ENCODE measurements around the gene DNAJC22. TPM values are rescaled to one million over a fixed set of nuclear protein-coding genes. Genes with fewer than 3 reads are reported as not detected.

Gene DNAJC22
- polyA plus RNA-seq, 1 of the 3 experiments (the other 2 are of a cell fraction): 4.5 TPM

- peaks cover 2 to 13% of the 10 kb centered on the region in 2 experiments for H3K36me3 ChIP-seq (replicated peaks in 1 of 2; ENCODE audit: control insufficient read depth in 1 of 2, insufficient read depth in 2 of 2, low read length in 1 of 2)
- CTCF ChIA-PET: interaction anchor here (0.9 to 5.4 kb wide), 8 partner anchors 11 to 37 kb away, joined by 3 to 48 read pairs (median 4); partner anchors contain the start of gene C1QL4
- WGBS (ENCODE audit: low lambda C conversion rate): 100% methylated on average over 2 of the region's 6 CpGs
Measured at GRCh38 chr12:49325606-49326005, 21.1 kb upstream of the DNAJC22 start.

GRCh38 chr12:49327368-49327767, 19.3 kb upstream of the DNAJC22 start:
- no peaks in the 10 kb centered on the region for H3K27me3 ChIP-seq (ENCODE audit: insufficient read depth)
- H3K9ac ChIP-seq: no peak overlapping the region
- no peak overlapping the region for H3K4me3 ChIP-seq (ENCODE audit: low read depth in 2 of 2, low read length in 1 of 2)
- peaks cover 2 to 19% of the 10 kb centered on the region in 2 experiments for H3K36me3 ChIP-seq (replicated peaks in 1 of 2; ENCODE audit: control insufficient read depth in 1 of 2, insufficient read depth in 2 of 2, low read length in 1 of 2)
- no peak overlapping the region for H3K4me2 ChIP-seq
- POLR2A ChIA-PET: no interaction called here
- H3F3A ChIP-seq (replicated peaks; ENCODE audit: insufficient read depth): peaks cover 14% of the 10 kb centered on the region
- DNase-seq: no peak
- no peak overlapping the region for H2AFZ ChIP-seq (ENCODE audit: low read depth)
- no peaks in the 10 kb centered on the region for H3K9me3 ChIP-seq
- H4K20me1 ChIP-seq (ENCODE audit: insufficient read depth): no peaks in the 10 kb centered on the region
- CTCF ChIA-PET: no interaction called here
- peaks cover 19% of the 10 kb centered on the region for H3K79me2 ChIP-seq (ENCODE audit: insufficient read depth)
- H3K9me2 ChIP-seq: no peaks in the 10 kb centered on the region
- H3K4me1 ChIP-seq (ENCODE audit: control insufficient read depth in 1 of 2, insufficient read depth in 2 of 2, low read depth in 1 of 2, low read length in 1 of 2): peaks cover 0 to 10% of the 10 kb centered on the region in 2 experiments; a peak in 1 of 4 replicates
- H3K27ac ChIP-seq (ENCODE audit: low read depth in 2 of 2, low read length in 1 of 2): no peak overlapping the region
- TF ChIP-seq ELF1 (IDR thresholded peaks at IDR 0.05) (no peak), JUND (IDR thresholded peaks at IDR 0.05) (no peak), RAD21 (IDR thresholded peaks at IDR 0.05; ENCODE audit: low read length) (no peak), GABPA (IDR thresholded peaks at IDR 0.05; ENCODE audit: low read depth) (no peak), MEF2A (IDR thresholded peaks at IDR 0.05; ENCODE audit: borderline replicate concordance, low read depth) (no peak), CTCF (IDR thresholded peaks at IDR 0.05) (no peak), NRF1 (IDR thresholded peaks at IDR 0.05; ENCODE audit: low read depth, low read length) (no peak), YY1 (IDR thresholded peaks at IDR 0.05; ENCODE audit: low read depth) (no peak), TAF1 (IDR thresholded peaks at IDR 0.05; ENCODE audit: borderline replicate concordance, low read depth, low read length) (no peak), FOXJ3 (CRISPR knock-in tag; IDR thresholded peaks at IDR 0.05) (no peak)

More at GRCh38 chr12:49325606-49326005, 21.1 kb upstream of the DNAJC22 start:
- Histone ChIP-seq H3K4me3 (ENCODE audit: low read depth in 2 of 2, low read length in 1 of 2) (no peak overlapping the region), H2AFZ (ENCODE audit: low read depth) (no peak overlapping the region), H3K9me3 (no peaks in the 10 kb centered on the region), H3K27ac (ENCODE audit: low read depth in 2 of 2, low read length in 1 of 2) (no peak overlapping the region), H3K9me2 (no peaks in the 10 kb centered on the region), H3K79me2 (ENCODE audit: insufficient read depth) (peaks cover 19% of the 10 kb centered on the region), H3F3A (replicated peaks; ENCODE audit: insufficient read depth) (peaks cover 5% of the 10 kb centered on the region), H3K4me1 (ENCODE audit: control insufficient read depth in 1 of 2, insufficient read depth in 2 of 2, low read depth in 1 of 2, low read length in 1 of 2) (peaks cover 0 to 14% of the 10 kb centered on the region in 2 experiments; a peak in 1 of 4 replicates), H3K4me2 (no peak overlapping the region), H4K20me1 (ENCODE audit: insufficient read depth) (no peaks in the 10 kb centered on the region), H3K9ac (no peak overlapping the region), H3K27me3 (ENCODE audit: insufficient read depth) (no peaks in the 10 kb centered on the region)
- TF ChIP-seq MXI1 (IDR thresholded peaks at IDR 0.05; ENCODE audit: low read depth, low read length): no peak
- TF ChIP-seq IRF3 (IDR thresholded peaks at IDR 0.05; ENCODE audit: low read depth, low read length): no peak
- no peak for TF ChIP-seq EZH2phosphoT487 (IDR thresholded peaks at IDR 0.05; ENCODE audit: borderline replicate concordance, low read depth)
- no peak for TF ChIP-seq USF2 (IDR thresholded peaks at IDR 0.05; ENCODE audit: borderline replicate concordance, low read depth, low read length)
- no peak for TF ChIP-seq EP300 (IDR thresholded peaks at IDR 0.05; ENCODE audit: borderline replicate concordance in 1 of 2, low read depth in 1 of 2, low read length in 1 of 2)
- no peak for TF ChIP-seq RAD21 (IDR thresholded peaks at IDR 0.05; ENCODE audit: low read length)
- no peak for TF ChIP-seq NFIC (IDR thresholded peaks at IDR 0.05; ENCODE audit: borderline replicate concordance)
- no peak for TF ChIP-seq MAX (IDR thresholded peaks at IDR 0.05; ENCODE audit: low read depth)
- no peak for TF ChIP-seq JUND (IDR thresholded peaks at IDR 0.05)
- no peak for TF ChIP-seq PBX3 (IDR thresholded peaks at IDR 0.05)
- POLR2A ChIA-PET: no interaction called here
- DNase-seq: no peak

Data from SK-N-SH (cell line).